NCI-H128 (cell line): ENCODE results near the gene STMP1.
A peak's percentile ranks its signal among the peaks of the same experiment; 100 is the strongest.
"Not testable (repeated sequence)": the region's sequence is repeated elsewhere in the genome, so short reads cannot be mapped to it uniquely, and the experiment has no call there.

ENCODE experiments used
- DNase-seq: peaks from one replicate; lab custom pipeline; 2025; ENCODE audit not compliant: unreplicated experiment; lab: John Stamatoyannopoulos, UW

STMP1 gene

GRCh38 chr7:135662373-135663114, at the start of gene STMP1:
TSS of gene STMP1 (plus strand) at chr7:135662514.
- peak; percentile 89 for DNase-seq

GRCh38 chr7:135616136-135616535, 46.2 kb upstream of the STMP1 start:
- DNase-seq: no peak

DNA sequence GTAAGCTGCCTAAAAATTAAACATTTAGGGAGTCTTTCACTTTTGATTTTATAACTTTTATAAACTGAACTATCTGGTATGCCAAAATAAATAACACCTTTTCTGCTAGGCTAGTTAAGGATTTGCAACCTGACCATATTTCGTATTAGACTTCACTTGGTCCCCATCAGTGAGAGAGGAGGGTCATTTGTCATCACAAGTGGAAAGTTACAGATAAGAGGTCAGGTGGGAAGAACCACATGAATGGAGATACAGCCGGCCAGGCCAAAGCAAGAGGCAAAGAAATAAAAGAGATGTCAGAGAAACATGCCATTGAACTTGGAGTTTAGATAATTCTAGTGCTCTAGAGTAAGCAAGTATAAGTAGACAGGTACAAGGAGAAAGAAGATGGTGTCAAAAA, 44.5 kb upstream of the STMP1 start:
- DNase-seq: no peak

GRCh38 chr7:135618510-135618909, 43.8 kb upstream of the STMP1 start:
- no peak for DNase-seq

DNA sequence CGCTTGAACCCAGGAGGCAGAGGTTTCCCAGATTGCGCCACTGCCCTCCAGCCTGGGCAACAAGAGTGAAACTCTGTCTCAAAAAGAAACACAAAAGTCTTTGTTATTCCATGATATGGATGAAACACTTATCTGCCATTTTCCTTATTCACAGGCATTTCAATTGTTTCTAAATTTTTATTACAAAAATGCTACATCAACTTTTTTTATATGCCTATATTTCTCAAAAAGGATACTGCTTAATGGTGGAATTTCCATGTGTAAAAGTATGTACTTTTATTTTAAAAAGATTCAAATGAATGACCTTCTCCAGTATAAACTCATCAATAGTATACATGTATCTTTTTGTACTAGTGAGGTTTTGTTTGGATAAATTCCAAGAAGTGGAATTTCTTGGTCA, 41.9 kb upstream of the STMP1 start:
- no peak for DNase-seq

GRCh38 chr7:135620980-135621850, 41.1 kb upstream of the STMP1 start:
- peak; percentile 25 for DNase-seq

- DNase-seq: no peak
These were observed 28.0 kb upstream of the STMP1 start for GRCh38 chr7:135634191-135634878.

GRCh38 chr7:135639690-135640089, 22.6 kb upstream of the STMP1 start:
- not testable (repeated sequence) for DNase-seq

- DNase-seq: no peak
These were observed 18.2 kb upstream of the STMP1 start for GRCh38 chr7:135644154-135644553.

- DNase-seq: no peak
These were observed 17.6 kb upstream of the STMP1 start for GRCh38 chr7:135644729-135645128.

DNA sequence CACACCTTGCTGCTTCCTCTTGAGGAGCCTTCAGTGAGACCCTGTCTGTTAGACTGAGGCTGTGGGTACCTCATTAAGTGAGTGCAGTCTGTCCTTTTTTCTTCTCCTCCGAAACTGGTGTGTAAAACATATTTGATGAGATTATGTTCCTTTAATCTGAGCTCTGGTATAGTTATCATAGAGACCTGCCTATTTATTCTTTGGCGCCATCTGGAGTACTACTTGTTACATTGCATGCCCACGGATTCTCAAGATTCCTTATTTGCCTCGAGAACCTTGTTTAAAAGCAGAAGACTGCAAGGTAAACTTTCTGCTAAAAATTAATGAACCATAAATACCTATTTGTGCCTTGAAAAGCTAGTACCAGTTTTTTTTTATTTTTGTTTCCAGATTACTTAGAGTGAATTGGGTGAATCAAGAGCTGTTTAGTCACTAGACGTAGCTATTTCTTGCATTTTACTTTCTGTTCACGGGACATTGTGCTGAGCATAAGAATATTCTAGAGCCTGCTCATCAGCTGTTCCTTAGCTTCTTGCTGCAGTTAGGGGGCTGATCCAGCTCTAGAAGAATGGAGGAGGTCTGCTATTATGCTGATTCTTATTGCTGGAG, 16.9 kb upstream of the STMP1 start:
- no peak for DNase-seq

DNA sequence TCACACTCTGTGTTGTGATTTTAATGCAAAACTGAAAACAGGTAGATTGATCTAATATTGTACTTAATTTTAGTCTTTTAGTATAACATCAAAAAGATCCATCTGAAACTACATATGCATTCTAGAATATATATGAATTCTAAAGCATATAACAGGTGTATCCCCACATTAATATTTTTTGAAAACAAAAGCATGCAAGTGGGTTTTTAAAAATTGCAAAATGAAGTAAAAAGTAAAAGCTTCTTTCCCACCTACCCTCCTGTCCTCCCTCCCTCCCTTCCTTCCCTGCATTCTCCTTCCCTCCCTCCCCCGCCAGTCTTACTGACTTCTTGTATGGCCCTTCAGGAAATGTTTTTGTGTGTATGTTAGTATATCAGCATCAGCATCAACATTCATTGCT, 14.6 kb upstream of the STMP1 start:
- no peak for DNase-seq

- DNase-seq: no peak
These were observed 14.1 kb upstream of the STMP1 start for GRCh38 chr7:135648235-135648634.

DNA sequence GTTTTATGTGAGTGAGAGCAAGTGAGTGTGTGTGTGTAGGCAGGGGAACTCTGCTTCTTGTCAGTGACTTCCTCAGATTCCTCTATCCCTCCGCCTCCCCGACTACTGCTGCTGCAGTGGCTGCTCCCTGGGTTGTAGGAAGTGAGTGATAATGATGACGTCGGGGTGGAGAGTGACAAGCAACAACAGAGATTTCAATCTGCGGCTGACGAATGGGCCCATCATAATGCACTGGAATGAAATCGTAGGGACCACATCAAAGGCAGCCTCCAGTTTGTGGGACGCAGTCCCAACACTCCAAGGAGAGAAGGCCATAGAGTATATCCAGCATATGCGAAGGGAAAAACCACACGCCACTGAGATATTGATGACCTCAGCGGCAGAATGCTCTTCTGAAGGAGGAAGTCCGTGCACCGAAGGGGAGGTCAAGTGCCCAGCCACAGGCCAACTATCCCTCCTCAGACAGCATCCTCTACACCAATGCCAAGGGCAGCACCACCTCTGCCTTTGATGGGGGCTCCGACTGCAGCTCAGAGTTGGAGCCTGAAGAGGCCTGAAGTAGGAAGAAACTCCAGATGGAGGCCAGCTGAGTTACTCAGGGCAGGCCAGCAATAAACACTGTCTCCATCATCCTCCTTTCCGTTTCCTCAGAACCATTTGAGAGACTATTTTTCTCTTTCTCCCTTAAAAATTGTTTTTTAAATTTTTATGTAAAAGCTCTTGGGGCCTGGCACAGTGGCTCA, 11.3 kb upstream of the STMP1 start:
- DNase-seq: no peak

GRCh38 chr7:135653340-135654080, 8.8 kb upstream of the STMP1 start:
- no peak for DNase-seq

GRCh38 chr7:135658564-135658963, 3.8 kb upstream of the STMP1 start:
- DNase-seq: no peak

DNA sequence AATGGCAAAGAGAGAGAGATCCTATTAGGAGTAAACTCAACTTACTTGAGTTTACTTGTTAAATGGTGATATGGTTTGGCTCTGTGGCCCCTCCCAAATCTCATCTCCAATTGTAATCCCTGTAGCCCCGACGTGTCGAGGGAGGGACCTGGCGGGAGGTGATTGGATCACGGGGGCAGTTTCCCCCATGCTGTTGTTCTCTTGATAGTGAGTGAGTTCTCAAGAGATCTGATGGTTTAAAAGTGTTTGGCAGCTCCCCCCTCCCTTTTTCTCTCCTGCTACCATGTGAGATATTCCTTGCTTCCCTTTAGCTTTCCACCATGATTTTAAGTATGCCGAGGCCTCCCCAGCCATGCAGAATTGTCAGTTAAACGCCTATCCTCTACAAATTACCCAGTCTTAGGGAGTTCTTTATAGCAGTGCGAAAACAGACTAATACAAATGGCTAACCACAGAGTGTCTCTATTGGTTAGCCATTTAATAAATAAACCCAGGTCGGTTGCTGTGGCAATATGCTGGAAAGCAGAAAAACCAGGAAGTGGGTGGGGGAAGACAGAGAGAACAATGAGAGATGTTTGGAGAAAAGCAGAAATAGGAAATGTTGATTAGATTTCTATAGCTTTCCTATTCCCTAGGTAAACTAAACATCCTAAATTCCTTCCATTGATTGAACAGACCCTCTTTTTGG, 3.0 kb upstream of the STMP1 start:
- no peak for DNase-seq

- no peak for DNase-seq
These were observed 797 bp upstream of the STMP1 start for GRCh38 chr7:135661311-135662122.

- no peak for DNase-seq
These were observed 266 bp upstream of the STMP1 start for GRCh38 chr7:135662123-135662372.
